ENCODE measurements around the gene FAM131B. TPM values are rescaled to one million over a fixed set of nuclear protein-coding genes. Genes with fewer than 3 reads are reported as not detected.

Gene FAM131B
- total RNA-seq, 1 donor from 2014 or later, result 1.5 TPM

GRCh38 chr7:143382791-143383641, 20.5 kb upstream of the FAM131B start:
- DNase-seq, result no peak

GRCh38 chr7:143382126-143382790, 19.7 kb upstream of the FAM131B start:
- no peak for DNase-seq

- peak; percentile 94 for DNase-seq
Observed at GRCh38 chr7:143381427-143382125, 19.1 kb upstream of the FAM131B start.

- DNase-seq, result peak; percentile 98
Observed at GRCh38 chr7:143380646-143381426, 18.3 kb upstream of the FAM131B start, which contains the start of gene ZYX. TSS of gene ZYX (plus strand) at chr7:143381345. CDS start at chr7:143381572, 227 bp downstream.

GRCh38 chr7:143380260-143380645, 17.7 kb upstream of the FAM131B start:
- peak; percentile 97 for DNase-seq

- no peak for DNase-seq
Observed at GRCh38 chr7:143379611-143380259, 17.2 kb upstream of the FAM131B start.

GRCh38 chr7:143376396-143376795, 13.9 kb upstream of the FAM131B start:
- no peak for DNase-seq

- no peak for DNase-seq
Observed at GRCh38 chr7:143375298-143376034, 13.0 kb upstream of the FAM131B start.

GRCh38 chr7:143374561-143374960, 12.0 kb upstream of the FAM131B start:
- no peak for DNase-seq

GRCh38 chr7:143373255-143373794, 10.8 kb upstream of the FAM131B start:
- no peak for DNase-seq

GRCh38 chr7:143372070-143372469, 9.6 kb upstream of the FAM131B start:
- peak; percentile 57 for DNase-seq

- no peak for DNase-seq
Observed at GRCh38 chr7:143369678-143370651, 7.5 kb upstream of the FAM131B start.

- no peak for DNase-seq
Observed at GRCh38 chr7:143368387-143368786, 5.9 kb upstream of the FAM131B start.

- no peak for DNase-seq
Observed at GRCh38 chr7:143367972-143368371, 5.5 kb upstream of the FAM131B start.

- no peak for DNase-seq
Observed at GRCh38 chr7:143363016-143363937, 764 bp upstream of the FAM131B start.

- DNase-seq, result no peak
Observed at GRCh38 chr7:143361552-143362130, 872 bp downstream of the FAM131B start.

GRCh38 chr7:143360788-143361551, 1.5 kb downstream of the FAM131B start:
- DNase-seq, result no peak

All from tongue (tissue), 2 donors.